ENCODE results near the gene PUS3.

GRCh38 chr11:125873881-125874555 is 29.0 kb downstream of the PUS3 start:
- TF ChIP-seq CTCF (conservative IDR thresholded peaks at IDR 0.05) (no peak), EZH2 (IDR thresholded peaks at IDR 0.05; ENCODE audit: low read depth) (no peak)
